Liver (tissue), 9 donors: ENCODE measurements around the gene SKAP2. TPM values are rescaled to one million over a fixed set of nuclear protein-coding genes. Genes with fewer than 3 reads are reported as not detected.

Source experiments
- DNase-seq: peaks from one replicate; pipeline ENCODE4 v3.0.0-alpha.2; 2017; ENCODE audit warnings: low spot score
- H3K27ac ChIP-seq, 2 donors: one replicate each; pipeline ENCODE4 v1.7.0; 2013; ENCODE audit warnings: inconsistent platforms in 2 of 2, low read length in 2 of 2, control low read depth in 1 of 2, low read depth in 1 of 2, mild to moderate bottlenecking in 1 of 2
- H3K27me3 ChIP-seq, 4 donors: one replicate each; pipeline versions ENCODE4 v1.6.1 to v1.7.0; 2013; ENCODE audit warnings: low read length in 3 of 4, inconsistent platforms in 1 of 4, mild to moderate bottlenecking in 1 of 4, moderate library complexity in 1 of 4; ENCODE audit not compliant: control insufficient read depth in 4 of 4, insufficient read depth in 4 of 4
- H3K36me3 ChIP-seq, 4 donors: one replicate each; pipeline versions ENCODE4 v1.6.1 to v1.7.0; 2013; ENCODE audit warnings: low read length in 3 of 4, mild to moderate bottlenecking in 3 of 4, low read depth in 1 of 4, moderate library complexity in 1 of 4; ENCODE audit not compliant: control insufficient read depth in 4 of 4, insufficient read depth in 3 of 4
- H3K4me1 ChIP-seq, 4 donors: one replicate each; pipeline versions ENCODE4 v1.6.1 to v1.7.0; 2013; ENCODE audit warnings: low read length in 3 of 4, mild to moderate bottlenecking in 3 of 4, moderate library complexity in 1 of 4; ENCODE audit not compliant: control insufficient read depth in 4 of 4, insufficient read depth in 4 of 4
- H3K4me3 ChIP-seq, 3 donors: one replicate each; pipeline versions ENCODE4 v1.6.1 to v1.7.0; 2013; ENCODE audit warnings: low read length in 3 of 3, control low read depth in 1 of 3, low read depth in 1 of 3, mild to moderate bottlenecking in 1 of 3
- H3K9ac ChIP-seq, 2 donors: one replicate each; pipeline ENCODE4 v1.7.0; 2013; ENCODE audit warnings: low read length in 2 of 2, mild to moderate bottlenecking in 2 of 2, moderate library complexity in 2 of 2, control low read depth in 1 of 2, low read depth in 1 of 2
- H3K9me3 ChIP-seq, 4 donors: one replicate each; pipeline versions ENCODE4 v1.6.1 to v1.7.0; 2013; ENCODE audit warnings: low read length in 3 of 4; ENCODE audit not compliant: control insufficient read depth in 4 of 4
- ATF3 ChIP-seq: IDR thresholded peaks from 2 replicates; pipeline ENCODE4 v1.6.1; 2016; ENCODE audit warnings: antibody characterized with exemption
- EGR1 ChIP-seq, 2 donors: IDR thresholded peaks; 2 replicates each; pipeline ENCODE4 v1.6.1; 2016 to 2018; ENCODE audit warnings: antibody characterized with exemption in 2 of 2, low read depth in 2 of 2
- FOXA1 ChIP-seq: IDR thresholded peaks from 2 replicates; pipeline ENCODE4 v1.6.1; 2016; ENCODE audit warnings: antibody characterized with exemption
- FOXA2 ChIP-seq: IDR thresholded peaks from 2 replicates; pipeline ENCODE4 v1.6.1; 2016; ENCODE audit warnings: antibody characterized with exemption
- GABPA ChIP-seq, 2 donors: IDR thresholded peaks in 1 of 2; conservative IDR thresholded peaks in 1 of 2; 2 replicates each; pipeline ENCODE4 v1.6.1; 2016; ENCODE audit warnings: antibody characterized with exemption in 2 of 2, mild to moderate bottlenecking in 1 of 2, moderate library complexity in 1 of 2
- HNF4A ChIP-seq, 2 donors: conservative IDR thresholded peaks; 2 replicates each; pipeline ENCODE4 v1.6.1; 2016; ENCODE audit warnings: antibody characterized with exemption in 2 of 2, mild to moderate bottlenecking in 2 of 2
- HNF4G ChIP-seq: IDR thresholded peaks from 2 replicates; pipeline ENCODE4 v1.6.1; 2016; ENCODE audit warnings: antibody characterized with exemption
- JUND ChIP-seq, 2 donors: IDR thresholded peaks; 2 replicates each; pipeline ENCODE4 v1.6.1; 2016; ENCODE audit warnings: antibody characterized with exemption in 2 of 2
- NR2F2 ChIP-seq: IDR thresholded peaks from 2 replicates; pipeline ENCODE4 v1.6.1; 2016; ENCODE audit warnings: antibody characterized with exemption
- RAD21 ChIP-seq, 2 donors: IDR thresholded peaks; 2 replicates each; pipeline ENCODE4 v1.6.1; 2016; ENCODE audit warnings: antibody characterized with exemption in 2 of 2, mild to moderate bottlenecking in 2 of 2
- RXRA ChIP-seq, 2 donors: IDR thresholded peaks; 2 replicates each; pipeline ENCODE4 v1.6.1; 2017 to 2018; ENCODE audit warnings: antibody characterized with exemption in 2 of 2, mild to moderate bottlenecking in 1 of 2
- SP1 ChIP-seq: IDR thresholded peaks from 2 replicates; pipeline ENCODE4 v1.6.1; 2018; ENCODE audit warnings: antibody characterized with exemption, mild to moderate bottlenecking
- TAF1 ChIP-seq: conservative IDR thresholded peaks from 2 replicates; pipeline ENCODE4 v1.6.1; 2016; ENCODE audit warnings: antibody characterized with exemption, mild to moderate bottlenecking
- YY1 ChIP-seq: IDR thresholded peaks from 2 replicates; pipeline ENCODE4 v1.6.1; 2016; ENCODE audit warnings: antibody characterized with exemption, mild to moderate bottlenecking
- WGBS: extraction: QIAGEN DNeasy Blood & Tissue Kit; methylation state at CpG from one replicate; pipeline ENCODE4 v1.1.7; 2013; 5-methylcytosine and 5-hydroxymethylcytosine counted together
- polyA plus RNA-seq, 2 donors: library from polyadenylated mRNA; stranded (reverse) in 1 of 2; unstranded in 1 of 2; fragments of 200-250 nt in 1 of 2; fragments of >200 nt in 1 of 2; fragmentation: Nextera tagmentation in 1 of 2; extraction: Ambion mirVana in 1 of 2; gene quantifications; one replicate each; pipeline versions ENCODE4 v1.2.1 to v1.2.3, GENCODE V29; 2013 to 2015
- total RNA-seq, 2 donors: library from RNA; depleted of rRNA; stranded (reverse); fragments of >200 nt; gene quantifications; one replicate each; pipeline ENCODE4 v1.2.3, GENCODE V29; 2014
- TF ChIP-seq, protein P1 (sequence below): IDR thresholded peaks from 2 replicates; pipeline ENCODE4 v1.6.1; 2016; ENCODE audit warnings: antibody characterized with exemption
- TF ChIP-seq, protein P2 (sequence below): fragments of 150-350 bp; IDR thresholded peaks from 2 replicates; pipeline ENCODE4 v1.5.1; 2017; ENCODE audit warnings: improper control_type of control experiment, low read depth, low read length; ENCODE audit not compliant: missing input control
- TF ChIP-seq, protein P3 (sequence below): IDR thresholded peaks from 2 replicates; pipeline ENCODE4 v1.6.1; 2016; ENCODE audit warnings: antibody characterized with exemption, mild to moderate bottlenecking
- donor health status: healthy.
- donor health status: healthy.
- donor health status: healthy.
- donor health status: healthy.
- donor health status: healthy.

SKAP2 gene
- total and polyA plus RNA-seq, 4 donors = 3.4 to 9.2 (median 5.1) TPM

DNA sequence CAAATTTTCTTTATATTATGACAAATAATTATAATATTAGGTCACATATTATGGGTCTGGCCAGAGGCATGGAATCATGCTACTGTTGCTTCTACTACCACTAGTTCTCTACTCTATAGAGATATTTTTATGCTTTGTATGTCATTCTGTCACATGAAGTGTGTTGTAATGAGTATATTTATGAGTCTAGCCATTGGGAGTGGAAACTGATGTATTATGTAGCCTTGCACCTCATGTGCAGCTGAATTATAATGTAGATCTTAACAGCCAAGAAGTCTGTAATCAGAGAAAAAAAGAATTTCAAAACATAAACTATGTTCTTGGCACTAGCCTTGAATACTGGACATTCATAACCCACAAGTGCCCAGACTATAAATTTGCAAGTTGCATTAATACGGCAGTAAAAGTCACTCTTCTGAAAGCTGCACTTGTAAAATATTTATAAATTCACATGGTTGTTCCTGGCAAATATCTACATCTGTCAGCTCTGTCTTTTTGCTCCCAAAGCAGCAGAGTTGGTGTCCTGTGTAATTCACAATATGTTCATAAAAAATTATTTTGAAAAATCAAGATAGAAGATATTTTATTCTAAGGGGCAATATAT is 48.6 kb upstream of the SKAP2 start:
- Histone ChIP-seq H3K4me1 (no peaks in the 10 kb centered on the region), H3K4me3 (no peak overlapping the region), H3K9ac (no peak overlapping the region), H3K36me3 (no peaks in the 10 kb centered on the region), H3K27me3 (no peaks in the 10 kb centered on the region), H3K9me3 (no peaks in the 10 kb centered on the region), H3K27ac (no peak overlapping the region)
- TF ChIP-seq HNF4A (conservative IDR thresholded peaks at IDR 0.05) = no peak
- TF ChIP-seq, protein P1, sequence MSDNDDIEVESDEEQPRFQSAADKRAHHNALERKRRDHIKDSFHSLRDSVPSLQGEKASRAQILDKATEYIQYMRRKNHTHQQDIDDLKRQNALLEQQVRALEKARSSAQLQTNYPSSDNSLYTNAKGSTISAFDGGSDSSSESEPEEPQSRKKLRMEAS = no peak
- TF ChIP-seq JUND (IDR thresholded peaks at IDR 0.05) = no peak
- TF ChIP-seq NR2F2 = no peak
- TF ChIP-seq GABPA (IDR thresholded peaks at IDR 0.05 in 1 of 2, conservative IDR thresholded peaks at IDR 0.05 in 1 of 2) = no peak
- 84% methylated on average over 1 of the region's 1 CpG for WGBS
- no peak for DNase-seq

DNA sequence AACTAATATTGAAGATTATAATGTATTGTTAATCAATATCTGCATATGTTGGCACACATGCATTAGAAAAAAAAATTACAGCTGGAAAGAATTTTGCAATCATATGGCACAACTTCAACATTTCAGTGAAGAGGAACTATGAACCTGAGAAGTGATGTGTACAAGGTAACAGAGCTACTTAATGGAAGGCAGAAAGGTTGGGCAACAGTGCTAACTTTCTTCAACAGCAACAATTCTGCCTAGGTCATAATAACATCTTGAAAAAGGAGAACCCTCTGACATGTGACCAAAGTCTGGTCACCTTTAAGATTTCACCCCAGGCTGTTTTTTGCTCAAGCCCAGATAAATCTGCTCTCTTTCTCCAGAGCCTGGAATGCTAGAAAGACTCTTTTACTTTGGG is 47.9 kb upstream of the SKAP2 start:
- Histone ChIP-seq H3K9ac (no peak overlapping the region), H3K27me3 (no peaks in the 10 kb centered on the region), H3K36me3 (no peaks in the 10 kb centered on the region), H3K4me1 (no peaks in the 10 kb centered on the region), H3K9me3 (no peaks in the 10 kb centered on the region), H3K4me3 (no peak overlapping the region), H3K27ac (no peak overlapping the region)
- peak in 1 of 2 donors; percentile 19 for TF ChIP-seq HNF4A (conservative IDR thresholded peaks at IDR 0.05)
- TF ChIP-seq YY1 = no peak
- TF ChIP-seq, protein P2, sequence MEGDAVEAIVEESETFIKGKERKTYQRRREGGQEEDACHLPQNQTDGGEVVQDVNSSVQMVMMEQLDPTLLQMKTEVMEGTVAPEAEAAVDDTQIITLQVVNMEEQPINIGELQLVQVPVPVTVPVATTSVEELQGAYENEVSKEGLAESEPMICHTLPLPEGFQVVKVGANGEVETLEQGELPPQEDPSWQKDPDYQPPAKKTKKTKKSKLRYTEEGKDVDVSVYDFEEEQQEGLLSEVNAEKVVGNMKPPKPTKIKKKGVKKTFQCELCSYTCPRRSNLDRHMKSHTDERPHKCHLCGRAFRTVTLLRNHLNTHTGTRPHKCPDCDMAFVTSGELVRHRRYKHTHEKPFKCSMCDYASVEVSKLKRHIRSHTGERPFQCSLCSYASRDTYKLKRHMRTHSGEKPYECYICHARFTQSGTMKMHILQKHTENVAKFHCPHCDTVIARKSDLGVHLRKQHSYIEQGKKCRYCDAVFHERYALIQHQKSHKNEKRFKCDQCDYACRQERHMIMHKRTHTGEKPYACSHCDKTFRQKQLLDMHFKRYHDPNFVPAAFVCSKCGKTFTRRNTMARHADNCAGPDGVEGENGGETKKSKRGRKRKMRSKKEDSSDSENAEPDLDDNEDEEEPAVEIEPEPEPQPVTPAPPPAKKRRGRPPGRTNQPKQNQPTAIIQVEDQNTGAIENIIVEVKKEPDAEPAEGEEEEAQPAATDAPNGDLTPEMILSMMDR = no peak
- DNase-seq = no peak

- DNase-seq = no peak
- 87% methylated on average over 4 of the region's 4 CpGs for WGBS
- H3K9me3 ChIP-seq = no peaks in the 10 kb centered on the region
Measured at GRCh38 chr7:26910221-26910620, 45.8 kb upstream of the SKAP2 start.

More at GRCh38 chr7:26910221-26910620, 45.8 kb upstream of the SKAP2 start:
- Histone ChIP-seq H3K9ac (no peak overlapping the region), H3K4me3 (no peak overlapping the region), H3K36me3 (no peaks in the 10 kb centered on the region), H3K4me1 (no peaks in the 10 kb centered on the region), H3K27ac (no peak overlapping the region), H3K27me3 (no peaks in the 10 kb centered on the region)
- TF ChIP-seq SP1 = no peak
- no peak for TF ChIP-seq TAF1
- TF ChIP-seq NR2F2 = no peak
- TF ChIP-seq GABPA (IDR thresholded peaks at IDR 0.05 in 1 of 2, conservative IDR thresholded peaks at IDR 0.05 in 1 of 2) = no peak
- TF ChIP-seq, protein P3, sequence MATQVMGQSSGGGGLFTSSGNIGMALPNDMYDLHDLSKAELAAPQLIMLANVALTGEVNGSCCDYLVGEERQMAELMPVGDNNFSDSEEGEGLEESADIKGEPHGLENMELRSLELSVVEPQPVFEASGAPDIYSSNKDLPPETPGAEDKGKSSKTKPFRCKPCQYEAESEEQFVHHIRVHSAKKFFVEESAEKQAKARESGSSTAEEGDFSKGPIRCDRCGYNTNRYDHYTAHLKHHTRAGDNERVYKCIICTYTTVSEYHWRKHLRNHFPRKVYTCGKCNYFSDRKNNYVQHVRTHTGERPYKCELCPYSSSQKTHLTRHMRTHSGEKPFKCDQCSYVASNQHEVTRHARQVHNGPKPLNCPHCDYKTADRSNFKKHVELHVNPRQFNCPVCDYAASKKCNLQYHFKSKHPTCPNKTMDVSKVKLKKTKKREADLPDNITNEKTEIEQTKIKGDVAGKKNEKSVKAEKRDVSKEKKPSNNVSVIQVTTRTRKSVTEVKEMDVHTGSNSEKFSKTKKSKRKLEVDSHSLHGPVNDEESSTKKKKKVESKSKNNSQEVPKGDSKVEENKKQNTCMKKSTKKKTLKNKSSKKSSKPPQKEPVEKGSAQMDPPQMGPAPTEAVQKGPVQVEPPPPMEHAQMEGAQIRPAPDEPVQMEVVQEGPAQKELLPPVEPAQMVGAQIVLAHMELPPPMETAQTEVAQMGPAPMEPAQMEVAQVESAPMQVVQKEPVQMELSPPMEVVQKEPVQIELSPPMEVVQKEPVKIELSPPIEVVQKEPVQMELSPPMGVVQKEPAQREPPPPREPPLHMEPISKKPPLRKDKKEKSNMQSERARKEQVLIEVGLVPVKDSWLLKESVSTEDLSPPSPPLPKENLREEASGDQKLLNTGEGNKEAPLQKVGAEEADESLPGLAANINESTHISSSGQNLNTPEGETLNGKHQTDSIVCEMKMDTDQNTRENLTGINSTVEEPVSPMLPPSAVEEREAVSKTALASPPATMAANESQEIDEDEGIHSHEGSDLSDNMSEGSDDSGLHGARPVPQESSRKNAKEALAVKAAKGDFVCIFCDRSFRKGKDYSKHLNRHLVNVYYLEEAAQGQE = no peak
- TF ChIP-seq HNF4G = no peak
- TF ChIP-seq FOXA1 = no peak
- no peak for TF ChIP-seq ATF3
- TF ChIP-seq RXRA (IDR thresholded peaks at IDR 0.05) = no peak
- TF ChIP-seq RAD21 (IDR thresholded peaks at IDR 0.05) = no peak
- no peak for TF ChIP-seq FOXA2
- TF ChIP-seq, protein P1 = no peak
- TF ChIP-seq JUND (IDR thresholded peaks at IDR 0.05) = no peak
- TF ChIP-seq EGR1 (IDR thresholded peaks at IDR 0.05; ENCODE audit: low read depth in 2 of 2) = no peak
- TF ChIP-seq HNF4A (conservative IDR thresholded peaks at IDR 0.05) = no peak
- no peak for TF ChIP-seq YY1
- TF ChIP-seq, protein P2 = no peak
